ENCODE data around the gene GRWD1. TPM values are rescaled to one million over a fixed set of nuclear protein-coding genes. Genes with fewer than 3 reads are reported as not detected.
"Not testable (repeated sequence)": the region's sequence is repeated elsewhere in the genome, so short reads cannot be mapped to it uniquely, and the experiment has no call there.

The GRWD1 gene
- total RNA-seq, 2 experiments from 2014 or later = 21.4 to 21.7 TPM

DNA sequence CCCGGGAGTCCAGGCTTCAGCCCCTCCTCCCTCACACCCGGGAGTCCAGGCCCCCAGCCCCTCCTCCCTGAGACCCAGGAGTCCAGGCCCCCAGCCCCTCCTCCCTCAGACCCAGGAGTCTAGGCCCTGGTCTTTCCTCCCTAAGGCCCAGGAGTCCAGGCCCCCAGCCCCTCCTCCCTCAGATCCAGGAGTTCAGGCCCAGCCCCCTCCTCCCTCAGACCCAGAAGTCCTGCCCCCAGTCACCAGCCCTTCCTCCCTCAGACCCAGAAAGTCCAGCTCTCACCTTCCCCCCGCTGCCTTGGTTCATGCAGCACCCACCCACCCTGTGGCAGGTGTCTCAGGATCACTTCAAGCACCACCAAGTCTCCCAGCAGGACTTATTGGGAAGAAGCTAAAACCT is 37.5 kb downstream of the GRWD1 start:
- Histone ChIP-seq H3K27me3 (ENCODE audit: control insufficient read depth in 1 of 2, insufficient read depth in 2 of 2, low read length in 2 of 2) (no peaks in the 10 kb centered on the region), H3K4me1 (ENCODE audit: insufficient read depth, low read length) (peaks cover 22% of the 10 kb centered on the region), H3K27ac (ENCODE audit: low read depth in 1 of 2, low read length in 2 of 2) (no peak overlapping the region), H3K9me3 (ENCODE audit: control insufficient read depth in 1 of 2, insufficient read depth in 1 of 2, low read length in 2 of 2) (no peaks in the 10 kb centered on the region), H3K36me3 (ENCODE audit: insufficient read depth, low read length) (peaks cover 7% of the 10 kb centered on the region), H3K4me3 (ENCODE audit: low read length) (no peak overlapping the region)
- Mint-ChIP-seq H3K27me3 (no peaks in the 10 kb centered on the region), H3K9me3 (no peaks in the 10 kb centered on the region), H3K4me3 (no peak overlapping the region), H3K4me1 (ENCODE audit: low read depth) (peaks cover 27% of the 10 kb centered on the region), H3K27ac (no peak overlapping the region), H3K36me3 (ENCODE audit: low read depth) (peaks cover 12% of the 10 kb centered on the region)
- ChIA-PET CTCF (no interaction called here), POLR2A (interaction anchor here (0.6 kb wide), 1 partner anchor 312 kb away, joined by 3 read pairs; no protein-coding TSS in a partner anchor)
- TF ChIP-seq, protein P1, sequence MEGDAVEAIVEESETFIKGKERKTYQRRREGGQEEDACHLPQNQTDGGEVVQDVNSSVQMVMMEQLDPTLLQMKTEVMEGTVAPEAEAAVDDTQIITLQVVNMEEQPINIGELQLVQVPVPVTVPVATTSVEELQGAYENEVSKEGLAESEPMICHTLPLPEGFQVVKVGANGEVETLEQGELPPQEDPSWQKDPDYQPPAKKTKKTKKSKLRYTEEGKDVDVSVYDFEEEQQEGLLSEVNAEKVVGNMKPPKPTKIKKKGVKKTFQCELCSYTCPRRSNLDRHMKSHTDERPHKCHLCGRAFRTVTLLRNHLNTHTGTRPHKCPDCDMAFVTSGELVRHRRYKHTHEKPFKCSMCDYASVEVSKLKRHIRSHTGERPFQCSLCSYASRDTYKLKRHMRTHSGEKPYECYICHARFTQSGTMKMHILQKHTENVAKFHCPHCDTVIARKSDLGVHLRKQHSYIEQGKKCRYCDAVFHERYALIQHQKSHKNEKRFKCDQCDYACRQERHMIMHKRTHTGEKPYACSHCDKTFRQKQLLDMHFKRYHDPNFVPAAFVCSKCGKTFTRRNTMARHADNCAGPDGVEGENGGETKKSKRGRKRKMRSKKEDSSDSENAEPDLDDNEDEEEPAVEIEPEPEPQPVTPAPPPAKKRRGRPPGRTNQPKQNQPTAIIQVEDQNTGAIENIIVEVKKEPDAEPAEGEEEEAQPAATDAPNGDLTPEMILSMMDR (IDR thresholded peaks at IDR 0.05) = no peak
- ATAC-seq (ENCODE audit: poor library complexity) (no peak), DNase-seq (no peak)
- intact Hi-C loops (cut with DNase I, micrococcal nuclease) = no loop called here

DNA sequence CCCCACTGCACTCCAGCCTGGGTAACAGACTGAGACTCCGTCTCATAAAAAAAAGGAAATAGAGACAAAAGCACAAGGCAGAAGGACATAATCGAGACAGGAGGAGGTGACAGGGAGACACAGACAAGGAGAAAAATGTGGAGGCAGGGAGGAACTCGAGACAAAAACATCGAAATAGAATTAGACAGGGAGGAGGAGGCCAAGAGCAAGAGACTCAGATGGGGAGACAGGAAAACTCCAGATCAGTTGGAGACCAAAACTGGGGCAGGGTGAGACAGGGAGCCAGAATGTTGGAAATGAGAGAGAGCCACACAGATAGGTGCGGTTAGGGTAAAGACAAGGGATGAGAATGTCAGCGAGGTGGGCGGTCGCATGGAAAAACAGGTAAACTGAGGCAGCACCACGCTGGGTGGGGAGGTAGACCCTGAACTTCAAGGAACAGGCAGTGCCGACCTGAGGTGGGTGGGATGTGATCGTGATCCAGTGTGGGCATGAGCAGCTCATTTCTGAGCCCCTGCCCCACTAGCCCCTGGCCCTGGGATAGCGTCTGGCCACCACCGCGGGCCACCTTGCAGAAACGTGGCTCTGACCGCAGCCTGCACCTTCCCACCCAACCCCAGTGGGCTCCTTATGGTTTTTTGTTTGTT is 38.6 kb downstream of the GRWD1 start:
- Histone ChIP-seq H3K27ac (ENCODE audit: low read depth in 1 of 2, low read length in 2 of 2) (no peak overlapping the region), H3K27me3 (ENCODE audit: control insufficient read depth in 1 of 2, insufficient read depth in 2 of 2, low read length in 2 of 2) (no peaks in the 10 kb centered on the region), H3K36me3 (ENCODE audit: insufficient read depth, low read length) (no peaks in the 10 kb centered on the region), H3K4me3 (ENCODE audit: low read length) (no peak overlapping the region), H3K4me1 (ENCODE audit: insufficient read depth, low read length) (peaks cover 22% of the 10 kb centered on the region), H3K9me3 (ENCODE audit: control insufficient read depth in 1 of 2, insufficient read depth in 1 of 2, low read length in 2 of 2) (no peaks in the 10 kb centered on the region)
- no peak for DNase-seq
- Mint-ChIP-seq H3K4me3 (no peak overlapping the region), H3K4me1 (ENCODE audit: low read depth) (peaks cover 24% of the 10 kb centered on the region), H3K27ac (no peak overlapping the region), H3K27me3 (no peaks in the 10 kb centered on the region), H3K36me3 (ENCODE audit: low read depth) (peaks cover 8% of the 10 kb centered on the region), H3K9me3 (no peaks in the 10 kb centered on the region)
- ChIA-PET CTCF (no interaction called here), POLR2A (no interaction called here)
- TF ChIP-seq, protein P1 (IDR thresholded peaks at IDR 0.05) = no peak
- ATAC-seq (ENCODE audit: poor library complexity) = no peak
- intact Hi-C loops (cut with DNase I, micrococcal nuclease) = no loop called here

DNA sequence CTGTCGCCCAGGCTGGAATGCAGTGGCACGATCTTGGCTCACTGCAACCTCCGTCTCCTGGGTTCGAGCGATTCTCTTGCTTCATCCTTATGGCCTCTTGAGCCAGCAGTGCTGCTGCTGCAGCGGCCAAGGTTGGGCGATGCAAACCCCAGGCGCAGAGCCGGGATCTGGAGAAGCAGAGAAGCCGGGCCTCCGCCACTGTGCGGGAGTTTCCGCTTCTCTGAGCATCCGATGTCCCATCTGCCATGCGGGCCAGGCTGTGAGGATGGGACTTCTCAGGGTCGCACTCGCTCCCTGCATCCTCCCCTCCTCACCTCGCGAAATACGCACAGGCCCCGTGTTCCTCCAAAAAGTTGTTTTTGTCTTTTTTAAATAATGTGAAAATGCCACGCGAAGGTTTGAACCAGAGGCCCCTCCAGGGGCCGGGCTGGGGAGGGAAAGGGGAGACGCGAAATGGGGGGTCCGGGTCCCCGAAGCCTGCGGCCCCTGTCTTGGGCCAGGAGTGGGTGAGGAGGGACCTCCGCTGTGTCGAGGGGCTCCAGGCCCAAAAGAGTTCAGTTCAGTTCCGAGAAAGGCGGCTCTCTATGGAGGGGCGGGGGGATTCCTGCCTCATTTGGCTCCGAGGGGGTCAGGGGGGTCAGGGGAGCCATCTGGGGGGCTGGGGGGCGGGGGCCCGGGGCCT is 39.3 kb downstream of the GRWD1 start:
- peaks cover 24% of the 10 kb centered on the region for H3K4me1 Mint-ChIP-seq (ENCODE audit: low read depth)
- POLR2A ChIA-PET = no interaction called here
- CTCF ChIA-PET = no interaction called here
- ATAC-seq (ENCODE audit: poor library complexity) (no peak), DNase-seq (no peak)
- H3K9me3 Mint-ChIP-seq = no peaks in the 10 kb centered on the region
- TF ChIP-seq, protein P1 (IDR thresholded peaks at IDR 0.05) = no peak
- H3K4me3 ChIP-seq (ENCODE audit: low read length) = no peak overlapping the region
- intact Hi-C loops (cut with DNase I, micrococcal nuclease) = no loop called here
- no peaks in the 10 kb centered on the region for H3K36me3 ChIP-seq (ENCODE audit: insufficient read depth, low read length)
- H3K27ac ChIP-seq (ENCODE audit: low read depth in 1 of 2, low read length in 2 of 2) = no peak overlapping the region
- no peaks in the 10 kb centered on the region for H3K27me3 Mint-ChIP-seq
- H3K9me3 ChIP-seq (ENCODE audit: control insufficient read depth in 1 of 2, insufficient read depth in 1 of 2, low read length in 2 of 2) = no peaks in the 10 kb centered on the region
- H3K36me3 Mint-ChIP-seq (ENCODE audit: low read depth) = peaks cover under 1% of the 10 kb centered on the region
- H3K27ac Mint-ChIP-seq = no peak overlapping the region
- H3K4me3 Mint-ChIP-seq = no peak overlapping the region
- H3K27me3 ChIP-seq (ENCODE audit: control insufficient read depth in 1 of 2, insufficient read depth in 2 of 2, low read length in 2 of 2) = no peaks in the 10 kb centered on the region
- peaks cover 26% of the 10 kb centered on the region for H3K4me1 ChIP-seq (ENCODE audit: insufficient read depth, low read length)

DNA sequence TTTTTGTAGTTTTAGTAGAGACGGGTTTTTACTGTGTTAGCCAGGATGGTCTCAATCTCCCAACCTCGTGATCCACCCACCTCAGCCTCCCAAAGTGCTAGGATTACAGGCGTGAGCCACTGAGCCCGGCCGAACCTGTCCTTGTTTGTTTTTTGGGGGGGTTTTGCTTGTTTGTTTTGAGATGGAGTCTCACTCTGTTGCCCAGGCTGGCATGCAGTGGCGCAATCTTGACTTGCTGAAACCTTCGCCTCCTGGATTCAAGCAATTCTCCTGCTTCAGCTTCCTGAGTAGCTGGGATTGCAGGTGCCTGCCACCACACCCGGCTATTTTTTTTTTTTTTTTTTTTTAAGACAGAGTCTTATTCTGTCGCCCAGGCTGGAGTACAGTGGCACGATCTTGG is 40.9 kb downstream of the GRWD1 start:
- H3K4me1 ChIP-seq (ENCODE audit: insufficient read depth, low read length) = peaks cover 25% of the 10 kb centered on the region
- H3K4me3 ChIP-seq (ENCODE audit: low read length); H3K36me3 ChIP-seq (ENCODE audit: insufficient read depth, low read length); H3K27ac Mint-ChIP-seq; H3K27ac ChIP-seq (ENCODE audit: low read depth in 1 of 2, low read length in 2 of 2); H3K9me3 ChIP-seq (ENCODE audit: control insufficient read depth in 1 of 2, insufficient read depth in 1 of 2, low read length in 2 of 2); intact Hi-C loops (cut with DNase I, micrococcal nuclease); H3K36me3 Mint-ChIP-seq (ENCODE audit: low read depth); H3K27me3 Mint-ChIP-seq; POLR2A ChIA-PET; CTCF ChIA-PET; ATAC-seq (ENCODE audit: poor library complexity); H3K27me3 ChIP-seq (ENCODE audit: control insufficient read depth in 1 of 2, insufficient read depth in 2 of 2, low read length in 2 of 2); DNase-seq; H3K9me3 Mint-ChIP-seq; H3K4me3 Mint-ChIP-seq: not testable (repeated sequence)
- peaks cover 20% of the 10 kb centered on the region for H3K4me1 Mint-ChIP-seq (ENCODE audit: low read depth)

Measured in CD4-positive, alpha-beta T cell (primary cell).